Testis (tissue), 3 donors: ENCODE results near the gene NCF2. TPM values are rescaled to one million over a fixed set of nuclear protein-coding genes. Genes with fewer than 3 reads are reported as not detected.

Experiments
- DNase-seq: peaks from one replicate; pipeline ENCODE4 v3.0.0-alpha.2; 2019
- H3K27ac ChIP-seq, 2 donors: fragments of 200-600 bp; sonication (generic); one replicate each; pipeline ENCODE4 v1.5.1; 2019
- H3K27me3 ChIP-seq: fragments of 200-600 bp; sonication (generic); one replicate; pipeline ENCODE4 v1.5.1; 2019
- H3K36me3 ChIP-seq: fragments of 200-600 bp; sonication (generic); one replicate; pipeline ENCODE4 v1.5.1; 2017; ENCODE audit warnings: low read depth; ENCODE audit errors: missing control alignments
- H3K4me1 ChIP-seq: fragments of 200-600 bp; sonication (generic); one replicate; pipeline ENCODE4 v1.5.1; 2019
- H3K4me3 ChIP-seq, 2 donors: fragments of 200-600 bp; sonication (generic); one replicate each; pipeline ENCODE4 v1.5.1; 2017 to 2019
- H3K9me3 ChIP-seq: fragments of 200-600 bp; sonication (generic); one replicate; pipeline ENCODE4 v1.5.1; 2017
- CTCF ChIP-seq, 3 experiments: fragments of 450-650 bp in 2 of 3; fragments of 200-600 bp in 1 of 3; sonication (generic) in 1 of 3; IDR thresholded peaks; one replicate each; pipeline ENCODE4 v1.5.1; 2016 to 2019; ENCODE audit warnings: antibody characterized with exemption in 3 of 3, mild to moderate bottlenecking in 2 of 3, moderate library complexity in 1 of 3
- POLR2A ChIP-seq: fragments of 450-650 bp; IDR thresholded peaks from one replicate; pipeline ENCODE4 v1.6.1; 2017; ENCODE audit warnings: antibody characterized with exemption, mild to moderate bottlenecking, moderate library complexity
- WGBS, 2 donors: methylation state at CpG; one replicate each; pipeline ENCODE4 v1.1.5; 2018; 5-methylcytosine and 5-hydroxymethylcytosine counted together
- intact Hi-C: fragments of 100-400 bp; cut with DNase I; formaldehyde crosslinking; loops from one replicate; pipeline ENCODE4 v1.15.1; 2023; ENCODE audit warnings: low total_unique reads
- polyA plus RNA-seq: library from polyadenylated mRNA; stranded (reverse); fragments of 350-450 nt; fragmentation: Illumina TruSeq; extraction: RNeasy Lipid Tissue Mini Kit (QIAGEN cat#74804); gene quantifications from one replicate; pipeline ENCODE4 v1.2.3, GENCODE V29; 2014; ENCODE audit warnings: low read depth, low replicate concordance; ENCODE audit not compliant: insufficient read depth
- total RNA-seq, 2 donors: library from RNA; depleted of rRNA; stranded (reverse); fragments of >200 nt; gene quantifications; one replicate each; pipeline ENCODE4 v1.2.3, GENCODE V29; 2016

NCF2 gene
- total and polyA plus RNA-seq, 3 donors from 2014 or later = 1.3 to 7.8 (median 3.7) TPM

DNA sequence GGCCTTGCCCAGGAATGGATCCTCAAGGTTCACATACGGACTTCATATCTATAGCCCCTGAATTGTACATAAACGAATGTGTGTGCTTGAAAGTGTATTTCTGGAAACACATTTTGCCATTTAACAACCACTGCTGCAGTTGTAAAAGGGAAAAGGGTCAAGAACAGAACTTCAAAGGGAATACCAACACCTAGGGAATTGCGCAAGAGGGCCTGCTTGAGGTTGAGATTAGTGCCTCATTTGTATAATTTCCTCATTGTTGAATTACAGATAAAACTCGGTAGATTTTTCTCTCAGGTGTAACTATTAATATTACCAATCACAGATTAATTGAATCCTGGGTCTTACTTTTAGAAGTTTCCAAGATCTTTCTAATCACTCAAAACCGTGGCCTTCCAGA lies 6.1 kb downstream of the NCF2 start:
- no peak for TF ChIP-seq CTCF (IDR thresholded peaks at IDR 0.05)
- no peak for TF ChIP-seq POLR2A
- no peaks in the 10 kb centered on the region for H3K27me3 ChIP-seq
- H3K27ac ChIP-seq = no peak overlapping the region
- H3K4me1 ChIP-seq = no peaks in the 10 kb centered on the region
- DNase-seq = no peak
- no peaks in the 10 kb centered on the region for H3K9me3 ChIP-seq
- intact Hi-C loops = no loop called here
- no peak overlapping the region for H3K4me3 ChIP-seq
- WGBS, 2 donors = 64 to 71% methylated on average over 5 of the region's 5 CpGs
- no peaks in the 10 kb centered on the region for H3K36me3 ChIP-seq

GRCh38 chr1:183583466-183583865 lies 6.8 kb downstream of the NCF2 start:
- Histone ChIP-seq H3K9me3 (no peaks in the 10 kb centered on the region), H3K27ac (no peak overlapping the region), H3K27me3 (no peaks in the 10 kb centered on the region), H3K36me3 (no peaks in the 10 kb centered on the region), H3K4me3 (no peak overlapping the region), H3K4me1 (no peaks in the 10 kb centered on the region)
- intact Hi-C loops = no loop called here
- 85 to 87% methylated on average over 6 of the region's 6 CpGs for WGBS, 2 donors
- DNase-seq = no peak
- TF ChIP-seq POLR2A (no peak), CTCF (IDR thresholded peaks at IDR 0.05) (no peak)

DNA sequence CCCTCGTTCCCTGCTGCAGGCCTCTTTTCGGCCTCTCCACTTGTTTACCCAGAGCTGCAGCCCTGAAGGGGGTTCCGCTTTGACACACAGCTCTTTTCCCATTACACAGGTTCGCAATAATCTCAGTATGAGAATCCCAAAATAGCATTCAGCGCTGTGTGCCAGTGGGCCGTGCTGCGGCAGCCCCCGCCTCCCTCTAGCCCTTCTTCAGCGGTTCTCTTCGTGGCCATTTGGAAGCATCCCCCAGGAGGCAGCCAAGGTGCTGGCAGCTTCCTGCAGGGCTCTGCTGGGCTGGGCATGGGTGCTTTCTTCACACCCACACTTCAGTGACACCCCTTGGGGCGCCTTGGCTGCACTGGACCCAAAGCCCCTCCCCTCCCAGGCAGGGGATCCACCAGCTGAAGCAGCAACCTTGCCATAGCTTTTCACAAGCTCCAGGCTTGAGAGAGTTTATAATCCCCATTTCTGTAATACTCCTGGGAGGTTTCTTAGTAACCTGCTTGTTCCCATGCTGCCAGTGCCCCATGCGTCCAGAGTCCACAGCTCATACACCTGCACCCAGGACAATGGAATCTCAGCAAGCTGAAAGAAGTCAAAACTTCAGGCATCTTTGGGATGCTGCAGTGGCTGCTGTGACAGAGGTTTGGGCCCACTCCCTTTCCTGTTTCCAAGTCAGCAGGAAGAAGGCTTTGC lies 8.1 kb downstream of the NCF2 start:
- WGBS, 2 donors = 67 to 74% methylated on average over 12 of the region's 12 CpGs
- TF ChIP-seq POLR2A (no peak), CTCF (IDR thresholded peaks at IDR 0.05) (no peak)
- Histone ChIP-seq H3K27ac (no peak overlapping the region), H3K4me1 (no peaks in the 10 kb centered on the region), H3K4me3 (peak overlapping the region in 1 of 2 donors; percentile 4), H3K27me3 (no peaks in the 10 kb centered on the region), H3K36me3 (no peaks in the 10 kb centered on the region), H3K9me3 (no peaks in the 10 kb centered on the region)
- intact Hi-C loops = no loop called here
- no peak for DNase-seq

DNA sequence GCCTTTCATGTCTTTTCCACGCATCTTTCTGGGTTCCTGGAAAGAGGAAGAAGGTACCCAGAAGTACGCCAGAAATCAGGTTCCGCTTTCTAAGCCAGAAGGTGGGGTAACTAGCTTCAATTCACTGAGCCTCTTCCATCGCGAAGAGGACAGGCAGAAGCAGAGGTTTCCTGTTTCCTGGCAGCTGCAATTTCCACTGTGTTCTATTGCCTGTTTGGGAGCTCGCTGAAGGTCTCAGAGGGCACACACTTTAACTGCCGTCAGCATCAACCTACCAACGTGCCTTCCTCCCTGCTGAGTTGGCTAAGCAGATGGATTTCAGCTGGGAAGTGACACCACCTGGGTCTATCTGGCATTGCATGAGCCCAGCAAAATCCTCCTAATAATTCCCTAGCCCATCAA lies 10.0 kb downstream of the NCF2 start:
- Histone ChIP-seq H3K27me3 (no peaks in the 10 kb centered on the region), H3K4me1 (no peaks in the 10 kb centered on the region), H3K4me3 (no peak overlapping the region), H3K9me3 (no peaks in the 10 kb centered on the region), H3K36me3 (no peaks in the 10 kb centered on the region), H3K27ac (peak overlapping the region in 1 of 2 donors; percentile 14)
- TF ChIP-seq CTCF (IDR thresholded peaks at IDR 0.05) (no peak), POLR2A (no peak)
- intact Hi-C loops = no loop called here
- WGBS, 2 donors = 59 to 63% methylated on average over 6 to 8 of the region's 8 CpGs
- no peak for DNase-seq

- intact Hi-C loops = no loop called here
- H3K27ac ChIP-seq = no peak overlapping the region
- no peak for DNase-seq
- TF ChIP-seq POLR2A = no peak
- no peak for TF ChIP-seq CTCF (IDR thresholded peaks at IDR 0.05)
- no peaks in the 10 kb centered on the region for H3K36me3 ChIP-seq
- WGBS, 2 donors = 67 to 83% methylated on average over 1 to 2 of the region's 2 CpGs
- H3K9me3 ChIP-seq = no peaks in the 10 kb centered on the region
- H3K4me3 ChIP-seq = no peak overlapping the region
- H3K4me1 ChIP-seq = no peaks in the 10 kb centered on the region
- no peaks in the 10 kb centered on the region for H3K27me3 ChIP-seq
Measured at GRCh38 chr1:183578856-183579255, 11.4 kb downstream of the NCF2 start.
